Glomerular visceral epithelial cell (primary cell): ENCODE measurements around the gene BRAF.
"Not testable (repeated sequence)": the region's sequence is repeated elsewhere in the genome, so short reads cannot be mapped to it uniquely, and the experiment has no call there.

Experiments used
- DNase-seq: peaks from one replicate; pipeline ENCODE4 v3.0.0-alpha.2; 2016; ENCODE audit errors: extremely low spot score

BRAF gene

DNA sequence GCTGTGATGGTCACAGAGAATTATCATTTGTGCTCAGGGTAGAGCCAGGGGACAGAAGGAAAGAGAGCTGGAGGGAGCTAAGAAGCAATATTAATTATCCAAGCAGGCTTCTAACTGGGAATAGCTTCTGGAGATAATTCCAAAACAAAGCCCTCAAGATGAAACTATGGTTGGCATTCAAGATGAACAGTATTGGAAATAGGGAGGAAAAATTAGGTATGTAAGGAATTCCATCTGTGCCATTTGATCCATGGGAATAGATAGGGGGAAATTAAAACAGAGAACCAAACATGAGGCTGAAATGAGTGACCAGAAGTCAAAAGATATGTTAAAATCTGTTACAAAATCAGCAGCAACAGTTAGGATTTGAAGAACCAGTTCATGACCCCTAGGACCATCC is 152.9 kb downstream of the BRAF start:
- no peak for DNase-seq

DNA sequence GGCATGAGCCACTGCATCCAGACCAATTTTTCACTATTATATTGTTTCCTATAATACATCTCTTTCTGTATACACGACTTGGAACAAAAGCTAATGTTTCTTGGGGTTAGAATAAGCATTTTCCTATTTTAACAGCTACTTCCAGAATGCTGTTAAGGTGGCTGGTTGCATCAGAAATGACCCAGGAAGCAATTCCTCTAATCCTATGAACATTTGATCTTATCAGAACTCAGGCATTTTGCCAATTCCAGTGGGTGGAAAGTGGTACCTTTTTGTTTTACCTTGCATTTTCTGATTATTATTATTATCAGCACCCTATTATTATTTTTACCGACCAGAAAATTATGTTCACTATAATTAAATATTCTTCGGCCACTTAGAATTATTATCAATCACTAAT is 154.9 kb downstream of the BRAF start:
- DNase-seq, result no peak

DNA sequence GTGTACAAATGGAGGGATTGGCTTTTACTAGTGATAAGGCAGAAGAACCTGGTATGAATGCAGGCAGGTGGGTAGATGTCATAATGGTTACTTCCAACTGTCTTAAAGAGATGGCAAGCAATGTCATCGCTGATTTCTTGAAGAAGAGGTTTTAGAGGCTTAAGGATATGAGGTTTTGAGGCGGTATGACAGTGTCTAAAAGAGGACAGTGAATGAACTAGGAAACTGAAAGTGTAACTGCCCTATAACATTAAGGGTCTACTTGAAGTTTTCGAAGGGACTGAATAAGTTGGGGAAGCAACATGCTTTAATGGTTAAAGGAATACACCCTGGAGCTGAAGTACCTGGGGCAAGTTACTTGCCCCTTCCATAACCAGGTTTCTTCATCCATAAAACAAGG is 157.3 kb downstream of the BRAF start:
- DNase-seq, result no peak

DNA sequence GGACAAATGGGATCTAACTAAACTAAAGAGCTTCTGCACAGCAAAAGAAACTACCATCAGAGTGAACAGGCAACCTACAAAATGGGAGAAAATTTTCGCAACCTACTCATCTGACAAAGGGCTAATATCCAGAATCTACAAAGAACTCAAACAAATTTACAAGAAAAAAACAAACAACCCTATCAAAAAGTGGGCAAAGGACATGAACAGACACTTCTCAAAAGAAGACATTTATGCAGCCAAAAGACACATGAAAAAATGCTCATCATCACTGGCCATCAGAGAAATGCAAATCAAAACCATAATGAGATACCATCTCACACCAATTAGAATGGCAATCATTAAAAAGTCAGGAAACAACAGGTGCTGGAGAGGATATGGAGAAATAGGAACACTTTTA is 159.3 kb downstream of the BRAF start:
- DNase-seq, result not testable (repeated sequence)

DNA sequence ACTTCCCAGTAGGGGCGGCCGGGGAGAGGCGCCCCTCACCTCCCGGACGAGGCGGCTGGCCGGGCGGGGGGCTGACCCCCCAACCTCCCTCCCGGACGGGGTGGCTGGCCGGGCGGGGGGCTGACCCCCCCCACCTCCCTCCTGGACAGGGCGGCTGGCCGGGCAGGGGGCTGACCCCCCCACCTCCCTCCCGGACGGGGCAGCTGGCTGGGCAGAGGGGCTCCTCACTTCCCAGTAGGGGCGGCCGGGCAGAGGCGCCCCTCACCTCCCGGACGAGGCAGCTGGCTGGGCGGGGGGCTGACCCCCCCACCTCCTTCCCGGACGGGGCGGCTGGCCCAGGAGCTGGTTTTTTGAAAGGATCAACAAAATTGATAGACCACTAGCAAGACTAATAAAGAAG is 161.6 kb downstream of the BRAF start:
- not testable (repeated sequence) for DNase-seq

DNA sequence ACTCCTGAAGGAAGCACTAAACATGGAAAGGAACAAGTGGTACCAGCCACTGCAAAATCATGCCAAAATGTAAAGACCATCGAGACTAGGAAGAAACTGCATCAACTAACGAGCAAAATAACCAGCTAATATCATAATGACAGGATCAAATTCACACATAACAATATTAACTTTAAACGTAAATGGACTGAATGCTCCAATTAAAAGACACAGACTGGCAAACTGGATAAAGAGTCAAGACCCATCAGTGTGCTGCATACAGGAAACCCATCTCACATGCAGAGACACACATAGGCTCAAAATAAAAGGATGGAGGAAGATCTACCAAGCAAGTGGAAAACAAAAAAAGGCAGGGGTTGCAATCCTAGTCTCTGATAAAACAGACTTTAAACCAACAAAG is 163.4 kb downstream of the BRAF start:
- DNase-seq, result not testable (repeated sequence)

DNA sequence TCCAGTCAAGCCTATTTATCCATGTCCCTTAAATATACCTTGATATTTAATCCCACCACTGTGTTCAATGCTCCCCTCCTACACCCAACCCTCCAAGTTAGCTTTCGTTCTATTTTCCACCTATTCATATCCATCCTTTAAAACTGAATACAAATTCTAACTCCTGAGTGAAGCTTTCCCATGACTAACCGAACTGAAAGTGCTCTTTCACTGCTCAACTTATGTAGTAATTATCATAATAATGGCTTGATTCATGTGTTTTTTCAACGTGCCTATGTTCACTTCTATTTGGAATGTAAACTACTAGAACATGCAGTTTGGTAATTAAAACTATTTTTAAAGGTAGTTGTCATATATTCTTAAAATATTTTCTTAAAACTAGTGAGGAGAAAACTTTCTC is 170.2 kb downstream of the BRAF start:
- DNase-seq, result no peak

DNA sequence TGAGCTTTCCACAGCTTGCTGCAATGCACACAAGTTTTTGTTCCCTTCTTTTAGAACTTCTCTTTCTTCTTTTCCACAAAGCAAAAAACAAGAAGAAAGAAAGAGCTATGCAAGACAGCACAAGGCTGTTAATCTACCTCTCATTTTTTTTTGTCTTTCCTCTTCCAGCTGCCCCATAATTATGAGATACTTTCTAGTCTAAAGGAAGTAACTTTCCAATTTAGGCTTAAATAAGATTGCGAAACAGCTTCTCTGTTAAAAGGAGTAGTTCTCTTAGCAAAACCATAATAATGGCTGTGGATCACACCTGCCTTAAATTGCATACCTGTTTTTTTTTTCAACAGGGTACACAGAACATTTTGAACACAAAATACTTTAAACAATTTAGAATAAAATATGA is 172.2 kb downstream of the BRAF start:
- DNase-seq, result no peak

DNA sequence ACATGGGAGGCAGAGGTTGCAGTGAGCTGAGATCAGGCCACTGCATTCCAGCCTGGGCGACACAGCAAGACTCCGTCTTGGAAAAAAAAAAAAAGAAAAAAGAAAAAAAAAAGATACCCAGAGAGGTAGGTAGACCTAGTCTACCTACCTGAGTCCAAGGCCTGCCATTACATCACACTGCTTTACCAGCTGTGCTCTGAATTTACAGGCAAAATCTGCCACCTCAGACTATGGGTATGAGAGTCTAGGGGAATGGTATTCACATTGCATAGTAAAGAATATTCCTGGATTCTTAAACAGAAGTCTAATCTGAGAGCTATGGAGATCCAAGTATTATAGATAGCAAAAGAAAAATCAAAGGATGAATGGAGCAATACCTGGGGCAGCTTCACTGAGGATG is 178.0 kb downstream of the BRAF start:
- DNase-seq, result no peak

DNA sequence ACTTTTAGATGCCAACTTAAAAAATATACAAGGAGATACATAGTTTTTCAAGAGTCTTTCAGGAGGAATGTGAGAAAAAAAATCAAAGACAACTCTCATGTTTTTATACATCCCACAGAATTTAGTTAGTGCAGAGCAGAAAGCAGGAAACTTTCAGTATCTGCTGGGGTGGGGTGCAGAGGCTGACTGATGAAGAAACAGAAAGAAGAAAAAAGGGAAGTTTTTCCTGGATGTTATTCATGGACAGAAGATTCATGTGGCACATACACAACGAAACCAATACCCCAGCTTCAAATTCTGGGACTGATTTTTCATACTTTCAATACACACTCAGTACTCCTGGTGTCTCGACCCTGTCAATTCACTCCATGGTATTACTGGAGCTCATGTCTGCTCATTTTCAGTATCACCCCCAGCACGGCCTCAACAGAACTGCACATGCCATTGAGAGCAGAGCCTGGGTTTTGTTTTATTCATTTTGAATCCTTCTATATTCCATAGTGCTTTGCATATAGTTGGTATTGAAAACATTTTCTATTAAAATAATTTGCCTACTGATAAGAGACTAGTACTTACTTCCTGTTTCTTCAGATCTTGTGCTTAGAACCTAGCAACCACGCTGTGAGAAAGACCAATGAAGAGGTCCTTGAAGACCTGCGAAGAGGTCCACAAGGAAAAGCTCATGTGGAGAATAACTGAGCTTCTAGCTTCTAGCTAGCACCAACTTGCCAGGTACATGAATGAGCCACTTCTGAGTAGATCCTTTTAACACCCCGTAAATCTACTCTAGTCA is 179.3 kb downstream of the BRAF start:
- DNase-seq, result no peak

DNA sequence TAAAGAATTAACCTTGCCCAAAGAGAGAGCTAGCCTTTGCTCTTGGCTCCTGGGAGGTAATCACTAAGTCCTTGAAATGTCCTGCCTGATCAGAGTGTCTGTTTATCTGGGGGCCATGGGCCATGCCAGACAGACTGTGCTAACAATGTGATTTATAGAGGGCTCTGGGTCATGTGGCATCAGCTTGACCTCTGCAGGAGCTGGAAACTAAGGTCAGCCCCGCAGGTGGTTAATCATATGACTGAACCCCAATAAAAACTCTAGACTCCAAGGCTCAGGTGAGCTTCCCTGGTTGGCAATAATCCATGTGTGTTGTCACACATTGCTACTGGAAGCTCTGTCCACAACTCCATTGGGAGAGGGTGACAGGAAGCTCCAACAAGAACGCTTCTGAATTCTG is 180.7 kb downstream of the BRAF start:
- DNase-seq, result no peak

DNA sequence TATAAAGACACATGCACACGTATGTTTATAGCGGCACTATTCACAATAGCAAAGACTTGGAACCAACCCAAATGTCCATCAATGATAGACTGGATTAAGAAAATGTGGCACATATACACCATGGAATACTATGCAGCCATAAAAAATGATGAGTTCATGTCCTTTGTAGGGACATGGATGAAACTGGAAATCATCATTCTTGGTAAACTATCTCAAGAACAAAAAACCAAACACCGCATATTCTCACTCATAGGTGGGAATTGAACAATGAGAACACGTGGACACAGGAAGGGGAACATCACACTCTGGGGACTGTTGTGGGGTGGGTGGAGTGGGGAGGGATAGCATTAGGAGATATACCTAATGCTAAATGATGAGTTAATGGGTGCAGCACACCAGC is 181.5 kb downstream of the BRAF start:
- not testable (repeated sequence) for DNase-seq

DNA sequence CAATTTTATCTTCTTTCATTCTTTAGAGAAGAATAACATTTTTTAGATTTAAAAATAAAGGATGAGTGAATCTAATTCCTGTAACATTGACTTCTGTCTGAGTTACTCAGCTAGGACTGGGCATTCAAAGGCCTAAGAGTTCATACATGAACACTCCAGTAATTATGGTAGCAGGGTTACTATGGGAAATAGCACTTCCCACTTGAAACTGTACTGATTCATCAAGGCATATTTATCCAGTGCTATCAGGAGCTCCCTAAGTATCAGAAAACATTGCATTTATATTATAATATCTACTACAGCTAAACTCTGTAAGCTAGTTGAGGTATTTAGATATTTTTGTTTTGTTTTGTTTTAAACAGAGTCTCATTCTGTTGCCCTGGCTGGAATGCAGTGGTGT is 186.4 kb downstream of the BRAF start:
- no peak for DNase-seq

DNA sequence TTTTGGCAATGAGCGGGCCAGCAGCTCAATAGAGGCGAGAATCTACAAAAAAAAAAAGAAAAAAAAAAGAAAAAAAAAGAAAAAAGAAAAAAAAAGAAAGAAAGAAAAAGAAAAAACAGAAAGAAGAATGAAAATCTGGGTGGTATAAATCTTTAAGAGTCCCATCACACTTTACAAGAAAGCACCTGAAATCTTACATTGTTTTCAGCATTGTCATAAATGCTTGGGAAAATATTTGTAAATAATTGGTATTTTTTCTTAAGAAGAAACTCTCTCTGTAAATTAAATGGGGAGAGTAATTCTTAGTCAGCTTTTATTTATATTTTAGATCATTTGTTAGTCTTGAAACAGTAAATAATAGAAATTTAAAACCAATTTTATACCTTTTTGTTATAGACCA is 190.0 kb downstream of the BRAF start:
- no peak for DNase-seq

DNA sequence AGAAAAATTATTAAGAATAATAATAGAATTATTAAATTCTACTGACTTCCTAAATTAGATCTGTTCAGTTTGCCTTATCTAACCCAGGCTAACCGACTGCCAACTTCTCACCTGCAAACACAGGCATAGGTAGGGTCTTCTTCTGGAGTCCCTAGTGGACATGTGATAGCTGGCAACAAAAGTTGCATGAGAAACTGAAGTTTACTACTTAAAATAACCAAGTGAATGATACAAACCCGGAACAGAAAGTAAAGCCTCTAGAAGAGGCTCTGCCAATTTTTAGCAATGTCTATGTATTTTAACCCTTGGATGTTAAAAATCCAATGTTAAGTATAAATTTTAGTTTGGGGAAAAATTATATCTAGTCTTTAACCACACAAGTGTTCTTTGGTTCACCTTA is 190.6 kb downstream of the BRAF start:
- no peak for DNase-seq

DNA sequence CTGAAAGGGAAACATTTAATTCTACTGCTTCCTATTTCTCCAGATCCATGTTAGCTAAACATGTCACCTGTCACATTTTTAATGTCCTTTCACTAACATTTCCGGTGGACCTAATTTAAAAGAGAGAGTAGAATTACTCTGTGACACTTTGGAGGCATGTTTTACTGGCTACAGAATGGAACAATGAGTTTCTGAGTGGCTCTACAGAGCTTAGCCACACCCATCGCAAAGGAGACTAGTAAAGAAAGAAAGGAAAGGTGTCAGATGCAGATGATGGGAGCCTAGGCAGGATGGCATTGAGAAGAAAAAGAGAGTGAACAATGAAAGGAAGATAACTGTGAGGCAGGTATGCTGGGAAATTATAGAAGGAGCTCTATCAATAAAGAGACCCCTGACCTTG is 192.3 kb downstream of the BRAF start:
- DNase-seq, result no peak

DNA sequence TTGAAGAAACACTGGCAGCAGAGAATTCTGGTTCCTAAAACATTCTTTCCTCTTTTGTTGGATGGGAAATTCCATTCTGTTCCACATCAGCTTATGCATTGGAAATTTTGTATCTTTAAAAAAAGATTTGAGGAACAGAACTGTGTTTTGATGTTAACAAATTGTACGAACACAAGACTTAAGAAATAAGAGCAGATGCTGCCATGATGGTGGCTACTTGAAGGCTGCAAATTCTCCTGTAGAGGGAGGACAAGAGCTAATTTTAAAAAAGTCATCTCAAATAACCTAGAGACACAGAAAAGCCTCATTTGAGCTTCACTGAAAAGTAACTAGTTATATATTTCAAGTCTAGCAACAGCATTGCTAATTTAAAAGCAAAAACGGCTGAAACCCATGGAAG is 198.4 kb downstream of the BRAF start:
- DNase-seq, result peak; percentile 29

DNA sequence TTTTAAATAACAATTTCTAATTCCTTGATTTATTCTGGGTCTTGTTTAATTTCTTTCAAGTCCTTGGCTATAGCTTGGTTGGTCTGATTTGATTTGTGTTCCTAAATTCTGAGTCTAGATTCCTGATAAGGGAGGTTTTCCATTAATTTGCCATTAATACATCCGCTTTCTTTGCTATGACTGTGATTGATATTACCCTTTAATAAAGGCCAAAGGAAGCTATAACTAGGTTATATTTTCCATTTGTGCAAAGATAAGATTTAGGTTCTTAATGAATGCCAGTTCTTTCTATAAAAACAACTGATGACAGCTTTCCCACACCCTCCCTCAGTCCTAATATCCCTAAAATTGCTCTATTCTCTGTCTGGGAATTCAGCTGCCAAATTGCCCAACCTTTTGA is 200.0 kb downstream of the BRAF start:
- DNase-seq, result no peak

DNA sequence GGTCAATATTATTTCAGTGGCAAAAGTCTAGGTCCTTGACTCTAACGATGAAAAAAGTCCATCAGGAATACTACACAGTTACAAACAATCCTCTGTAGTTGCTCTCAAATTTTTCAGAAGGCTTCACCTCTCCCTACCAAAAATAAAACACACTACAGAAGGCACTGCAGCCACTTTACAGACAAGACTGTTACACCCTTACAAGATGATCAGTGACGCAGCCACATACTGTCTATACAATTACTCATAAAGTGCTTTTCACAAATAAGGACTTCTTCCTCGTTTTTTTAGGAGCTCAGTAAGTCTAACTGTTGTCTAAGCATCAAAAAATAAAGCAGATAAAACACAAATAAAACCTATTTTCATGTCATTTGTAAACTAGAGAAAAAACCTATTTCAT is 201.2 kb downstream of the BRAF start:
- DNase-seq, result no peak

DNA sequence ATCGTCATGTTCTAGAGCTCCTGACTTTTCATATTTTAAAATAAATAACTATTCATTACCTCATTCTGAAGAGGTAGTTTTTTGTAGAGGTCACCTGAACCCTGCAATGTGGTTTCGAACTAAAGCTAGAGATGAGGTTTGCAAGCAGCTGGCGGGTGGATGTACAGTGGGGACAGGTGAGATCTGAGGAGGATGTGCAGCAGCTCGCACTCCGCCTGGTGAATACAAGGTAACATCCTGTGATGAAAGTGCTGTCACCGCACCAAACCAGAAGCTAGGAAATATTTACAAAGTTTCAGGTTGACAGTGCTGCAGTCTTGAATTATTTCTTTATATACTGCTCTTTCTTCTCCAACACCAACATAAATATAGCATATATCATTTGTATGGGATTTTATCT is 201.7 kb downstream of the BRAF start:
- no peak for DNase-seq

DNA sequence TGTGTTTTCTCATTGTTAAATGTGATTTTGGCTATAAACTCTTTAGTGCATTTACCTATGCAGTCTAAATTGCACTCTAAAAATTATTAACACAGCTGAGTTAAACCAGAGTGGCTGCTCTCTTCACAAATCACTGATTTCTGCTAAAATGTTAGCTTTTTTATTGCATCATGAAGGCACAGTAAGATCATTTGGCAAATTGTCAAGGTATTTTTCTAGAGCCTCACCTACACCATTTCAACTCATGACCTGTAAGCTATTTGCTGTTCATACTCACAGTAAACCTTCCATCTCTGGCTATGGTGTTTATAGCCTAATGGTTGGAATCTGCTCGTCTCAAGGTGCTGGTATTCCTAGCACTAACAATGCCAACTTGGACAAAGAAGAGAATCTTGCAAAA is 202.5 kb downstream of the BRAF start:
- DNase-seq, result peak; percentile 18

DNA sequence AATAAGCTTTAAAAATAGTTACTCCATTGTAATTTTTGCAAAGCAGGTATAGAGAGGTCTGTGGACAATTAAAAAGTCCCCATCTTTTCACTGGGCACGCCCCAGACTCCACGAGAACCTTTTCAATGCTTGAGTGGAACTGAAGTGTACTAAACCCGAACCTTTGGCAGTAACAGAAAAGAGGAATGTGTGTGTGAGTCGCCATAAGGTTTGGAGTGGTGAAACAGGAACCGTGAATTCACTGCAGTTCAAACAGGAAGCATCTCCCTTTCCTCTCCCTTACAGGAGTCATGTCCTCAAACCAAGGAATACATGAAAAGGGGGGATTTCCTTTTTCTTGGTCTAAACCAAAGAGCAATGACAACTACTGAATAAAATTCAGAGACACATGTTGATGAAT is 205.0 kb downstream of the BRAF start:
- peak; percentile 26 for DNase-seq

DNA sequence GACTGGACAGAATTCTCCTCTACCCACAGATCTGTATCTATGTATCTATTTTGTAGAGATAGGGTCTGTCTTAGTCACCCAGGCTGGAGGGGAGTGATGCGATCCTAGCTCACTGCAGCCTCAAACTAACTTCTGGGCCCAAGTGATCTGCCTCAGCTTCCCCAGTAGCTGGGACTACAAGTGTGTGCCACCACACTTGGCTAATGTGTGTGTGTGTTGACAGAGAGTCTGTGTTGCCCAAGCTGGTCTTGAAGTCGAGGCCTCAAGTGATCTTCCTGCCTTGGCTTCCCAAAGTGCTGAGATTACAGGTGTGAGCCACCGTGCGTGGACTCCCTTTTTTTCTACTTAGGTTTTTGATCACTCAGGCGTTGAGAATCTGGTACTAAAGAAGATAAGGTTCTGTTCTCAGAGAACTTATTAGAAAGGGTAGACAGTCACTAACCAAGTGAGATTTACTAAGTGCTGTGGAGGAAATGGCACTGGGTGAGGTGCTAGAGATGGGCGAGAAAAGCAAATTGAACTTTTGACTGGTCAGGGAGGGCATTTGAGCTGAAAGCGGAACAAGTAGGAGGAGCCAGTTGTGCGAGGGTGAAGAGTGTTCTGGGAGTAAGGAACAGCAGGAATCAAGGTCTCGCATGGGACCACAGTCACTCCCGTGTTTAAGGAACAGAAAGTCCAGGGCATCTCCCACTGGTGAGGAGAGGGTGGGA is 210.2 kb downstream of the BRAF start:
- DNase-seq, result no peak

DNA sequence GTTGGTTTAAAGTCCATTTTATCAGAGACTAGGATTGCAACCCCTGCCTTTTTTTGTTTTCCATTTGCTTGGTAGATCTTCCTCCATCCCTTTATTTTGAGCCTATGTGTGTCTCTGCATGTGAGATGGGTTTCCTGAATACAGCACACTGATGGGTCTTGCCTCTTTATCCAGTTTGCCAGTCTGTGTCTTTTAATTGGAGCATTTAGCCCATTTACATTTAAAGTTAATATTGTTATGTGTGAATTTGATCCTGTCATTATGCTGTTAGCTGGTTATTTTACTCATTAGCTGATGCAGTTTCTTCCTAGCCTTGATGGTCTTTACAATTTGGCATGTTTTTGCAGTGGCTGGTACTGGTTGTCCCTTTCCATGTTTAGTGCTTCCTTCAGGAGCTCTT is 212.3 kb downstream of the BRAF start:
- DNase-seq, result not testable (repeated sequence)
